Neuron (in vitro differentiated cells): ENCODE data around the gene PPP1R13L.

Experiments used
- H2AFZ ChIP-seq: one replicate; pipeline ENCODE4 v1.6.1; 2013; ENCODE audit warnings: low read depth, mild to moderate bottlenecking, inconsistent platforms, low read length, moderate library complexity
- H3K27me3 ChIP-seq: one replicate; pipeline ENCODE4 v1.6.1; 2013; ENCODE audit warnings: low read length; ENCODE audit not compliant: insufficient read depth
- H3K36me3 ChIP-seq: one replicate; pipeline ENCODE4 v1.6.1; 2013; ENCODE audit warnings: low read length; ENCODE audit not compliant: insufficient read depth
- H3K4me1 ChIP-seq: one replicate; pipeline ENCODE4 v1.6.1; 2013; ENCODE audit warnings: low read length; ENCODE audit not compliant: insufficient read depth
- H3K4me3 ChIP-seq: 2 replicates; pipeline ENCODE4 v1.5.1; 2013; ENCODE audit warnings: mild to moderate bottlenecking, low read length, moderate library complexity
- H3K9me3 ChIP-seq: one replicate; pipeline ENCODE4 v1.6.1; 2013; ENCODE audit warnings: low read length

PPP1R13L gene

GRCh38 chr19:45363861-45364459 is 40.9 kb downstream of the PPP1R13L start:
- H3K36me3 ChIP-seq: peaks cover 42% of the 10 kb centered on the region
- H3K4me1 ChIP-seq: no peaks in the 10 kb centered on the region
- H3K4me3 ChIP-seq: no peak overlapping the region
- H2AFZ ChIP-seq: no peak overlapping the region
- no peaks in the 10 kb centered on the region for H3K27me3 ChIP-seq
- H3K9me3 ChIP-seq: no peaks in the 10 kb centered on the region

GRCh38 chr19:45362291-45362690 is 42.6 kb downstream of the PPP1R13L start:
- H3K36me3 ChIP-seq: peaks cover 46% of the 10 kb centered on the region

DNA sequence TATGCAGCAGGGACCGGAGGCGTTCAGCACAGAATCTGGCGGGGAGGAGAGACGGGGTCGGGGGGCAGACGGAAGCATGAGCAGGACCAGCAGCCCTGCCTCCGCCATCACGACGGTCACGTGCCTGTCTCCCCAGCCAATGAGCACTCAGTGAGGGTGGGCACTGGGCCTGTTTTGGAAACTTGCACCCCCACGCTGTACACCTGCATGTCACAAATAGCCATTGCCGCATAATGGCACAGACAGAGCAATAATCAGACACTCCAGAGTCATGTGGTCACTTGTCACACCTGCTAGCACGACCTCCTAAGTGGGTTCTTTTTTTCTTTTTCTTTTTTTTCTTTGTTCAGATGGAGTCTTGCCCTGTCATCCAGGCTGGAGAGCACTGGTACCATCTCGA is 43.3 kb downstream of the PPP1R13L start:
- H2AFZ ChIP-seq: no peak overlapping the region
- peaks cover 2% of the 10 kb centered on the region for H3K4me1 ChIP-seq
- H3K4me3 ChIP-seq: no peak overlapping the region
- no peaks in the 10 kb centered on the region for H3K9me3 ChIP-seq
- no peaks in the 10 kb centered on the region for H3K27me3 ChIP-seq
- H3K36me3 ChIP-seq: peaks cover 53% of the 10 kb centered on the region

More at GRCh38 chr19:45362291-45362690, 42.6 kb downstream of the PPP1R13L start:
- no peaks in the 10 kb centered on the region for H3K4me1 ChIP-seq
- H3K4me3 ChIP-seq: no peak overlapping the region
- H3K9me3 ChIP-seq: no peaks in the 10 kb centered on the region
- no peaks in the 10 kb centered on the region for H3K27me3 ChIP-seq
- H2AFZ ChIP-seq: no peak overlapping the region

DNA sequence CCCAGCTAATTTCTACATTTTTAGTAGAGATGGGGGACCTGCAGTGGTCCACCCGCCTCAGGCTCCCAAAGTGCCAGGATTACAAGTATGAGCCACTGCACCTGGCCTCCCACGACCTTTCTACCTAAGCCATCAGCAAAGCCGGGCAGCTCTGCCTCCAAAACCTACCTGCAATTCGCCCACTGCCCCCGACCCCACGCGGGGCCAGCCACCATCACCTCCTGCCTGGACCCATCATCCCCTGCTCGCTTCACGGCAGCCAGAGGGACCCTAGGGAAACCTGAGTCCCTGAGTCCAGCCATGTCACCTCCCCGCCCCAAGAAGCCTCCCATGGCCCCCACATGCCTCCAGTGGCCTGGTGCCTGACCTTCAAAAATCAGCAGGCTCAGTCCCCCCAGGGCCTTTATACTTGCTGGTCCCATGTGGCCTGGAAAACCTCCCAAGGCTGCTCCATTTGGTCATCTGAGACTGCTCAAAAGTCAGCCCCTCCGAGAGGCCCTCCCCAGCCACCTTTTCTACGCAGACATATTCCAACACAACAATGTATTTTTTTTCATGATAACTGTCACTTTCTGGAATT is 46.6 kb downstream of the PPP1R13L start:
- Histone ChIP-seq H3K27me3 (no peaks in the 10 kb centered on the region), H3K36me3 (peaks cover 69% of the 10 kb centered on the region), H3K4me3 (no peak overlapping the region), H2AFZ (no peak overlapping the region), H3K9me3 (no peaks in the 10 kb centered on the region), H3K4me1 (peaks cover 2% of the 10 kb centered on the region)

GRCh38 chr19:45357445-45357783 is 47.5 kb downstream of the PPP1R13L start:
- H3K36me3 ChIP-seq: peaks cover 69% of the 10 kb centered on the region
- H2AFZ ChIP-seq: no peak overlapping the region
- H3K27me3 ChIP-seq: no peaks in the 10 kb centered on the region
- no peak overlapping the region for H3K4me3 ChIP-seq
- H3K4me1 ChIP-seq: peaks cover 2% of the 10 kb centered on the region
- no peaks in the 10 kb centered on the region for H3K9me3 ChIP-seq

DNA sequence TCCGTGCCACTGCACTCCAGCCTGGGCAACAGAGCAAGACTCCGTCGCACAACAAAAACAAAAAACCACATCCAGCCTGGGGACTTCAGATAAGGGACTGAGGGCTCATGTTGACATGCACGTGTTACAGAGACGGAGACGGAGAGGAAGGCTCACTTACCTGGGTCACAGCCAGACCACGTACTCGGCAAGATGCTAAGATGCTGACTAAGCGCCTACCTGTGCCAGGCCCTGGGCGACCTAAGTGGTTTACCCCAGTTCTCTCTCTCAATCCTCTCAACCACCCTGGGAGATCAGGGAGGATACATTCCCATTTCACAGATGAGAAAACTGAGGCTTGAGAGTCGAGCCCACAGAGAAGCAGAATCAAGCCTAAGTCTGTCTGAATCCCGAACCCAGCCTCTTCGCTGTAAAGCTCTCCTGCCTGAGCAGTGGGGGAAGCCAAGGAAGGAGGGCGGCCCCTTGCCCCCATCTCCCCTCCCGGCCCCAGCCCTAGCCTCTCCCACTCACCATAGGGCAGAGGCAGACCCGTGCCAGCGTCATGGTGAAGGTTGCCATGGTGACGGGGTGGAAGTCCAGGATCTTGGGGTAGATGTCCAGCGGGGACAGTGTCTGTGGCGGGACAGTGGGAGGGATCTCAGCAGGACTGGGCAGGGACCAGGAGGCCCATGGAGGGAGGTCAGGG is 48.0 kb downstream of the PPP1R13L start:
- Histone ChIP-seq H3K4me1 (peaks cover 2% of the 10 kb centered on the region), H2AFZ (no peak overlapping the region), H3K27me3 (no peaks in the 10 kb centered on the region), H3K9me3 (no peaks in the 10 kb centered on the region), H3K36me3 (peaks cover 69% of the 10 kb centered on the region), H3K4me3 (no peak overlapping the region)

DNA sequence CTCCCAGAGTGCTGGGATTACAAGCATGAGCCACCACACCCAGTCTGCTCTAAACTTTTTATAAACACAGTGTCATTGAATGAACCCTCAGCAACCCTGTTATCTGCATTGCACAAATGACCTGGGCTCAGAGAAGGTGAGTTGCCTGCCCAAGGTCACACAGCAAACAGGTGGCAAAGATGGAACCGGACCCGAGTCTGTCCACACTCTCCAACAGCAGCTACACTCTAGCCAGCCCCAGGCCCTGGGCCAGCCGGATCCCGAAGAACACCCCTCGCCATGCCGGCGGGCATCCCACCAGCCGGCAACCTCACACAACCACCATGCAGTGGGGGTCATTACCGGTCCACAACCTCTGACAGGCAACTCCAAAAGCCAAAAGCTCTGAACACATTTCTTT is 49.0 kb downstream of the PPP1R13L start:
- H3K27me3 ChIP-seq: no peaks in the 10 kb centered on the region
- peaks cover 71% of the 10 kb centered on the region for H3K36me3 ChIP-seq
- peaks cover 2% of the 10 kb centered on the region for H3K4me1 ChIP-seq
- no peak overlapping the region for H2AFZ ChIP-seq
- no peak overlapping the region for H3K4me3 ChIP-seq
- H3K9me3 ChIP-seq: no peaks in the 10 kb centered on the region

DNA sequence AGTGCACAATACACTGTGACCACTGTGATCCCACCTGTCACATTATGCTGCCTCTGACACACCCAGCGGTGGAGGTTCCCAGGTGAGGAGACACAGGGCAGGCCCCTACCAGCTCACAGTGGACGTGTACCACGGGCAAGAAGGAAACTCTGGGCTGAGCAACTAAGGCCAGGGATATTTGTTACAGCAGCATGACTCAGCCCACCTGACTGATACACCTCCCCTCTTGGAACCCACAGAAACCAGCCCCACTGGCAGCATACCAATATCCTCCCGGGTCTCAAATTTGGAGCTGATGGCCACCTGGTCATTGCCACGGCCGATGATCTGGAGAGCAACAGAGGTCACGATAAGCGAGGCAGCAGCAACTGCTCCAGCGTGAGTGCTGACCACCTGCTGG is 49.5 kb downstream of the PPP1R13L start:
- H3K36me3 ChIP-seq: peaks cover 71% of the 10 kb centered on the region
- H3K4me1 ChIP-seq: peaks cover 2% of the 10 kb centered on the region
- no peak overlapping the region for H3K4me3 ChIP-seq
- H3K27me3 ChIP-seq: no peaks in the 10 kb centered on the region
- H2AFZ ChIP-seq: no peak overlapping the region
- no peaks in the 10 kb centered on the region for H3K9me3 ChIP-seq

GRCh38 chr19:45354241-45354842 is 50.5 kb downstream of the PPP1R13L start:
- Histone ChIP-seq H3K36me3 (peaks cover 71% of the 10 kb centered on the region), H3K4me3 (no peak overlapping the region), H2AFZ (no peak overlapping the region), H3K27me3 (no peaks in the 10 kb centered on the region), H3K4me1 (peaks cover 2% of the 10 kb centered on the region), H3K9me3 (no peaks in the 10 kb centered on the region)

DNA sequence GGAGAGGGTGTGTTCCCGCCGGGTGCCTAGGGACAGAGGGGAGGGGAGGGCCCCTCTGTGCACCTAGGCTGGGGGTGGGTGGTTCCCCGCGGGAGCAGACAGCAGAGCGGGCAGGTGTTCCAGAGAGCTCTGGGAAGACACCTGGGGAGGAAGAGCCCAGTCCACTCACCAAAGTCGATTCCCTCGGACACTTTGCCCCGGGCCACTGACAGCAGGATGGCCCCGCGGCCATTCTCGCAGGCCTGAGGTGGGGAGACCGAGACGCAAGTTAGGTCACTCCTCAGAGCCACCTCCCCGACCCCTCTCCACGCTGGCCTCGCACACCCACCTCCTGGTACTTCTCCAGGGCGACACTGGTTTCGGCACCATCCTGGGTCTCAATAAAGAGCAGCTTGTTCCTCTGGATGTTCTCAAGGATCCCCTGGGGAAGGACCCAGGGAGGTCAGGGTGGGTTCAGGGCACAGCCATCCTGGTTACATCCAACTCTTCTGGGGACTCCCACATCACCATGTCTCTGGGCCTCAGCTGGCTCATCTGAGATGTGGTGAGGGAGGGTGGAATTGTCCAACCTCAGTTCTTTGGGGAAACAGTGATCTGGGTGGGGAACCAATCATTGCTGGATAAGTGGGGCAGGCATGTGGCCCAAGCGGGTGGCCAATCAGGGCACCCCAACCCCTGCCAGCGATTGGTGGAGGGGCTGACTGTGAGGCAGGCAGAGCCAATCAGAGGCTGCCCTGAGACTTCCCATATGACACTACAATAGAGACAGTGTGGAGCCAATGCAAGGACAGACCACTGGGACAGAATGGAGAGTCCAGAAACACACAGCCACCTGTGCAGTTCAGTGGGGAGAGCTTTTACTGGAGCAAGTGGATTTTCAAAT is 51.7 kb downstream of the PPP1R13L start:
- H3K9me3 ChIP-seq: no peaks in the 10 kb centered on the region
- H3K36me3 ChIP-seq: peaks cover 66% of the 10 kb centered on the region
- peaks cover 2% of the 10 kb centered on the region for H3K4me1 ChIP-seq
- no peak overlapping the region for H3K4me3 ChIP-seq
- H3K27me3 ChIP-seq: no peaks in the 10 kb centered on the region
- no peak overlapping the region for H2AFZ ChIP-seq

DNA sequence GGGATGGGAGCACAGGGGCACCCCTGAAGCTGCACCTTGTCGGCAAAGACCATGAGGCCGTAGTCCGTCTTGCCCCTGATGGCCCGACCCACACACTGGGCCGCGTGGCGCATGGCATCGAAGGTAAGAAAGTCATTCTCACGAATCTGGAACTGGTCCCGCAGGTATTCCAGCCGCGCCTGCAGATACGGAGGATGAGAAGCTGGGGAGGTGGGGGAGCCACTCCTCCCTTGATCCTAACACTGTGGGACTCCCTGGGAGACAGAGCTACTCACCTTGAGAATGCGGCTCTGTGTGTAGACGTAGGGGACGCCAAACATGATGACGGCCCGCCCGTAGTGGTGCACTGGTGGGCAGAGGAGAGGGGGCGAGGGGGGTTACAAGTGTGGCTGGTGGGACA is 52.4 kb downstream of the PPP1R13L start:
- no peaks in the 10 kb centered on the region for H3K27me3 ChIP-seq
- H3K4me3 ChIP-seq: no peak overlapping the region
- no peaks in the 10 kb centered on the region for H3K9me3 ChIP-seq
- H3K36me3 ChIP-seq: peaks cover 62% of the 10 kb centered on the region
- no peak overlapping the region for H2AFZ ChIP-seq
- H3K4me1 ChIP-seq: peaks cover 2% of the 10 kb centered on the region

DNA sequence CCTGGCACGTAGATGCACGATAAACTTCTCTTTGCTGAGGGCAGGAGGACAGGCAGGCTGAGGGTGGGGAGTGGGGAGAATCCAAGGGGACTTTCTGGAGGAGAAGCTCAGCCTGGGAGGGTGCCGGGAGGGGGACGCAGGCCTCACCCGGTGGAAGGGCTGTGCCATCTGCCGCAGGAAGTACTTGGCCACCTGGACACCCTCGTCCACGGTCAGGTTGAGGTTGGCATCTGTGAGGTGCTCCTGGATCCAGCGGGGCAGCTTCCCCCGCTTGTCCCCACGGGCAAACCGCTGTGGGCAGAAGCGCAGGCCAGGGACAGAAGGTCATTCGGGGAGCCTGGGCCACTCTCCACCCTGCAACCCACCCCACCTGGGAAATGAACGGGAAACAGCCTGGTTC is 52.8 kb downstream of the PPP1R13L start:
- no peaks in the 10 kb centered on the region for H3K27me3 ChIP-seq
- H3K4me1 ChIP-seq: peaks cover under 1% of the 10 kb centered on the region
- no peaks in the 10 kb centered on the region for H3K9me3 ChIP-seq
- H2AFZ ChIP-seq: no peak overlapping the region
- H3K4me3 ChIP-seq: no peak overlapping the region
- peaks cover 58% of the 10 kb centered on the region for H3K36me3 ChIP-seq
